ENCODE measurements around the gene MBNL1.

MBNL1 gene

DNA sequence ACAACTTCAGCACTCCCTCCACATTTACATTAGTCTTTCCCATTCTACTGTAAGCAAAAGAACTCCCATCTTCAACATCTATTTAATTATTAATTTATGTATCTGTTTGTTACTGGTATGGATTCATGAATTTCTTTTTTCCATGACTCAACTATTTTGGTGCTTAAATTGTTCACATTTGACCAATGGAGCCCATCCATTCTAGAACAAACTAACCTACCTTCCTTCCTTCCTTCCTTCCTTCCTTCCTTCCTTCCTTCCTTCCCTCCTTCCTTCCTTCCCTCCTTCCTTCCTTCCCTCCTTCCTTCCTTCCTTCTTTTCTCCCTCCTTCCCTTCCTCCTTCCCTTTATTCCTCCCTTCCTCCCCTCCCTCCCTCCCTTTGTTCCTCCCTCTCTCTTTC, 16.8 kb upstream of the MBNL1 start:
- Histone ChIP-seq H3K79me2 (ENCODE audit: low read length) (no peaks in the 10 kb centered on the region), H2AFZ (ENCODE audit: low read length) (no peak overlapping the region), H4K20me1 (ENCODE audit: insufficient read depth, low read length) (no peaks in the 10 kb centered on the region), H3K4me3 (ENCODE audit: low read length) (no peak overlapping the region), H3K4me2 (ENCODE audit: low read depth, low read length) (no peak overlapping the region), H3K9me3 (replicated peaks; ENCODE audit: insufficient read depth, low read length) (no peaks in the 10 kb centered on the region), H3F3A (ENCODE audit: insufficient read depth, low read length) (no peaks in the 10 kb centered on the region), H3K4me1 (ENCODE audit: low read length) (no peaks in the 10 kb centered on the region), H3K27ac (ENCODE audit: low read length) (no peak overlapping the region), H3K27me3 (replicated peaks; ENCODE audit: insufficient read depth, low read length) (no peaks in the 10 kb centered on the region), H3K9ac (ENCODE audit: low read length) (no peak overlapping the region), H3K9me2 (replicated peaks; ENCODE audit: insufficient read depth, low read length) (no peaks in the 10 kb centered on the region), H3K36me3 (replicated peaks; ENCODE audit: insufficient read depth, low read length) (no peaks in the 10 kb centered on the region)
- TF ChIP-seq CTCF (IDR thresholded peaks at IDR 0.05; ENCODE audit: low read length) (no peak), EZH2phosphoT487 (IDR thresholded peaks at IDR 0.05; ENCODE audit: low read length) (no peak), EZH2 (optimal IDR thresholded peaks at IDR 0.05; ENCODE audit: low read depth, low read length) (no peak)
- DNase-seq: no peak

DNA sequence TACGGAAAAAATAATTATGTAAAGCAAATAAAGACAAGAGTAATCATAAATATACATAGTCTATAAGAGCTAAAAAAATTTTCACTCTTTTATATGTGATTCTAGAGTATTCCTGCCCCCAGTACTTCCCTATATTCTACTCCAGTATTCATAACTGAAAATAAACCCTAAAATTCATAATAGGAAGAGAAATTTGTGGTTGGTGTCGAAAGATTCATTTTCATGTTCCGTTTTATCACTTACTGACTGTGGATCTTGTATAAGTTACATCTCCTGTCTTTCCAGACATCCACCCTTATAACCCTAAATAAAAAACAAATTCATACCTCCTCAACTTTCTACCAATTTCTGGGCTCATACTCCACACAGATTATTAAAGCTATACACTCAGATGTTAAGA, 16.0 kb upstream of the MBNL1 start:
- Histone ChIP-seq H3K27me3 (replicated peaks; ENCODE audit: insufficient read depth, low read length) (no peaks in the 10 kb centered on the region), H3K9me3 (replicated peaks; ENCODE audit: insufficient read depth, low read length) (no peaks in the 10 kb centered on the region), H3K4me2 (ENCODE audit: low read depth, low read length) (no peak overlapping the region), H3K36me3 (replicated peaks; ENCODE audit: insufficient read depth, low read length) (no peaks in the 10 kb centered on the region), H3K4me3 (ENCODE audit: low read length) (no peak overlapping the region), H3K9ac (ENCODE audit: low read length) (no peak overlapping the region), H3K27ac (ENCODE audit: low read length) (no peak overlapping the region), H3K4me1 (ENCODE audit: low read length) (no peaks in the 10 kb centered on the region), H4K20me1 (ENCODE audit: insufficient read depth, low read length) (no peaks in the 10 kb centered on the region), H3F3A (ENCODE audit: insufficient read depth, low read length) (no peaks in the 10 kb centered on the region), H3K79me2 (ENCODE audit: low read length) (no peaks in the 10 kb centered on the region), H2AFZ (ENCODE audit: low read length) (no peak overlapping the region), H3K9me2 (replicated peaks; ENCODE audit: insufficient read depth, low read length) (no peaks in the 10 kb centered on the region)
- DNase-seq: no peak
- TF ChIP-seq EZH2phosphoT487 (IDR thresholded peaks at IDR 0.05; ENCODE audit: low read length): no peak
- no peak for TF ChIP-seq CTCF (IDR thresholded peaks at IDR 0.05; ENCODE audit: low read length)
- TF ChIP-seq EZH2 (optimal IDR thresholded peaks at IDR 0.05; ENCODE audit: low read depth, low read length): no peak

DNA sequence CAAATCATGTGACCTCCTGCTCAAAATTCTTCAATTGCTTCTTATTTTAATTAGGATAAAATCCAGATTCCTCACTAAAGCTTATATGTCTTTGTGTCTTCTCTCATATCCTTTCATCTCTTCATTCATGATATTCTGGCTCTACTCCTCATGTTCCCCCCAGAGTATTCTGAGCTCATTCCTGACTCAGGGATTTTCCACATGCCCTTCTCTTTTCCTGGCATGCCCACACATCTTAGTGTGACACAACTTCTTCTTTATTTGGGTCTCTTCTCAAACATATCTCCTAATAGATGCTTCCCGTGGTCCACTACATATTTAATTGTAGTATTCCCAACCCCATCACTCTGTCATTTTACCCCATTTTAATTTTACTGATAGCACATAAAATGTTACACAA, 15.2 kb upstream of the MBNL1 start:
- H3K4me3 ChIP-seq (ENCODE audit: low read length): no peak overlapping the region
- no peaks in the 10 kb centered on the region for H3K79me2 ChIP-seq (ENCODE audit: low read length)
- no peaks in the 10 kb centered on the region for H3K9me2 ChIP-seq (replicated peaks; ENCODE audit: insufficient read depth, low read length)
- TF ChIP-seq CTCF (IDR thresholded peaks at IDR 0.05; ENCODE audit: low read length) (no peak), EZH2 (optimal IDR thresholded peaks at IDR 0.05; ENCODE audit: low read depth, low read length) (no peak), EZH2phosphoT487 (IDR thresholded peaks at IDR 0.05; ENCODE audit: low read length) (no peak)
- H3K36me3 ChIP-seq (replicated peaks; ENCODE audit: insufficient read depth, low read length): no peaks in the 10 kb centered on the region
- no peak overlapping the region for H3K27ac ChIP-seq (ENCODE audit: low read length)
- no peaks in the 10 kb centered on the region for H3K9me3 ChIP-seq (replicated peaks; ENCODE audit: insufficient read depth, low read length)
- H3K9ac ChIP-seq (ENCODE audit: low read length): no peak overlapping the region
- DNase-seq: no peak
- no peaks in the 10 kb centered on the region for H3K27me3 ChIP-seq (replicated peaks; ENCODE audit: insufficient read depth, low read length)
- no peaks in the 10 kb centered on the region for H3F3A ChIP-seq (ENCODE audit: insufficient read depth, low read length)
- no peaks in the 10 kb centered on the region for H3K4me1 ChIP-seq (ENCODE audit: low read length)
- H3K4me2 ChIP-seq (ENCODE audit: low read depth, low read length): no peak overlapping the region
- H2AFZ ChIP-seq (ENCODE audit: low read length): no peak overlapping the region
- no peaks in the 10 kb centered on the region for H4K20me1 ChIP-seq (ENCODE audit: insufficient read depth, low read length)
